Smooth muscle cell (in vitro differentiated cells): Measurements from ENCODE around the gene TMEM38A. TPM values are rescaled to one million over a fixed set of nuclear protein-coding genes. Genes with fewer than 3 reads are reported as not detected.

Experiments used
- DNase-seq: peaks from one replicate; lab custom pipeline; 2025; ENCODE audit not compliant: unreplicated experiment; lab: John Stamatoyannopoulos, UW
- H2AFZ ChIP-seq: fragments of 200-600 bp; sonication (generic); 2 replicates; pipeline ENCODE4 v1.6.0; 2016; ENCODE audit warnings: antibody characterized with exemption, low read depth, mild to moderate bottlenecking
- H3F3A ChIP-seq: fragments of 200-600 bp; sonication (generic); 2 replicates; pipeline ENCODE4 v1.6.0; 2017; ENCODE audit warnings: antibody characterized with exemption, low read depth
- H3K27ac ChIP-seq: fragments of 200-600 bp; sonication (generic); 2 replicates; pipeline ENCODE4 v1.5.1; 2016; ENCODE audit warnings: low read depth, mild to moderate bottlenecking
- H3K27me3 ChIP-seq: fragments of 200-600 bp; sonication (generic); 2 replicates; pipeline ENCODE4 v1.6.1; 2016; ENCODE audit warnings: low read depth, mild to moderate bottlenecking
- H3K36me3 ChIP-seq: fragments of 200-600 bp; sonication (generic); 2 replicates; pipeline ENCODE4 v1.5.1; 2016; ENCODE audit warnings: low read depth
- H3K4me1 ChIP-seq: fragments of 200-600 bp; sonication (generic); 2 replicates; pipeline ENCODE4 v1.5.1; 2016; ENCODE audit warnings: low read depth
- H3K4me2 ChIP-seq: fragments of 200-600 bp; sonication (generic); 2 replicates; pipeline ENCODE4 v1.6.0; 2016; ENCODE audit warnings: mild to moderate bottlenecking
- H3K4me3 ChIP-seq: fragments of 200-600 bp; sonication (generic); 2 replicates; pipeline ENCODE4 v1.5.1; 2016; ENCODE audit warnings: mild to moderate bottlenecking
- H3K79me2 ChIP-seq: fragments of 200-600 bp; sonication (generic); 2 replicates; pipeline ENCODE4 v1.6.0; 2016; ENCODE audit warnings: low read depth, mild to moderate bottlenecking
- H3K9ac ChIP-seq: fragments of 200-600 bp; sonication (generic); 2 replicates; pipeline ENCODE4 v1.6.0; 2016; ENCODE audit warnings: low read depth
- H3K9me3 ChIP-seq: fragments of 200-600 bp; sonication (generic); replicated peaks from 2 replicates; pipeline ENCODE4 v1.5.1; 2016; ENCODE audit warnings: low read depth
- H4K20me1 ChIP-seq: fragments of 200-600 bp; sonication (generic); 2 replicates; pipeline ENCODE4 v1.6.0; 2016; ENCODE audit warnings: low read depth
- CTCF ChIP-seq: fragments of 200-600 bp; sonication (generic); IDR thresholded peaks from 2 replicates; pipeline ENCODE4 v1.5.1; 2017; ENCODE audit warnings: borderline replicate concordance, mild to moderate bottlenecking, antibody characterized with exemption; ENCODE audit not compliant: insufficient read depth, poor library complexity, severe bottlenecking
- WGBS: methylation state at CpG from one replicate; pipeline ENCODE4 v1.1.7; 2016; ENCODE audit warnings: low lambda C conversion rate; 5-methylcytosine and 5-hydroxymethylcytosine counted together
- polyA plus RNA-seq: library from polyadenylated mRNA; unstranded; fragments of >200 nt; fragmentation: Nextera tagmentation; extraction: Ambion mirVana; gene quantifications from 2 replicates; pipeline ENCODE4 v1.2.1, GENCODE V29; 2016
- total RNA-seq: library from RNA; depleted of rRNA; stranded (reverse); fragments of >200 nt; gene quantifications from 2 replicates; pipeline ENCODE4 v1.2.3, GENCODE V29; 2014

Gene TMEM38A
- total and polyA plus RNA-seq, 2 experiments from 2014 or later = 0.53 to 0.81 TPM

GRCh38 chr19:16623576-16623975 is 37.4 kb upstream of the TMEM38A start:
- H3K4me3 ChIP-seq = no peak overlapping the region
- no peak for TF ChIP-seq CTCF
- peaks cover 94% of the 10 kb centered on the region for H3K79me2 ChIP-seq
- no peaks in the 10 kb centered on the region for H3F3A ChIP-seq
- no peaks in the 10 kb centered on the region for H3K36me3 ChIP-seq
- H3K4me1 ChIP-seq = peaks cover 8% of the 10 kb centered on the region
- peaks cover 92% of the 10 kb centered on the region for H4K20me1 ChIP-seq
- H3K27me3 ChIP-seq = no peaks in the 10 kb centered on the region
- WGBS = 92% methylated on average over 6 of the region's 6 CpGs
- H3K9me3 ChIP-seq = no peaks in the 10 kb centered on the region
- H3K4me2 ChIP-seq = no peak overlapping the region
- H2AFZ ChIP-seq = no peak overlapping the region
- no peak for DNase-seq
- H3K27ac ChIP-seq = no peak overlapping the region
- H3K9ac ChIP-seq = no peak overlapping the region

GRCh38 chr19:16624236-16624635 is 36.7 kb upstream of the TMEM38A start:
- DNase-seq = no peak
- Histone ChIP-seq H3K4me3 (no peak overlapping the region), H3K9me3 (no peaks in the 10 kb centered on the region), H3K4me2 (no peak overlapping the region), H3K4me1 (peaks cover 8% of the 10 kb centered on the region), H3K79me2 (peaks cover 88% of the 10 kb centered on the region), H3K27me3 (no peaks in the 10 kb centered on the region), H4K20me1 (peaks cover 85% of the 10 kb centered on the region), H3F3A (no peaks in the 10 kb centered on the region), H2AFZ (no peak overlapping the region), H3K9ac (no peak overlapping the region), H3K36me3 (no peaks in the 10 kb centered on the region), H3K27ac (no peak overlapping the region)
- TF ChIP-seq CTCF = no peak
- 92% methylated on average over 10 of the region's 10 CpGs for WGBS

- no peak for DNase-seq
- Histone ChIP-seq H4K20me1 (peaks cover 74% of the 10 kb centered on the region), H3K9me3 (no peaks in the 10 kb centered on the region), H3F3A (no peaks in the 10 kb centered on the region), H3K4me1 (peaks cover 8% of the 10 kb centered on the region), H3K27me3 (no peaks in the 10 kb centered on the region), H3K79me2 (peaks cover 76% of the 10 kb centered on the region), H3K4me2 (no peak overlapping the region), H3K36me3 (peaks cover 1% of the 10 kb centered on the region), H3K9ac (no peak overlapping the region), H3K4me3 (no peak overlapping the region), H3K27ac (no peak overlapping the region), H2AFZ (no peak overlapping the region)
- TF ChIP-seq CTCF = no peak
- WGBS = 90% methylated on average over 16 of the region's 16 CpGs
Measured at GRCh38 chr19:16625163-16625958, 35.6 kb upstream of the TMEM38A start.

- no peak for TF ChIP-seq CTCF
- no peaks in the 10 kb centered on the region for H3K9me3 ChIP-seq
- WGBS = 8% methylated on average over 9 of the region's 12 CpGs
- DNase-seq = no peak
- H3K36me3 ChIP-seq = peaks cover 5% of the 10 kb centered on the region
- no peak overlapping the region for H2AFZ ChIP-seq
- peaks cover 62% of the 10 kb centered on the region for H3K79me2 ChIP-seq
- H3K4me1 ChIP-seq = peaks cover 8% of the 10 kb centered on the region
- H3K9ac ChIP-seq = peak overlapping the region; percentile 99
- H3K27ac ChIP-seq = peak overlapping the region; percentile 80
- H3K4me2 ChIP-seq = peak overlapping the region; percentile 96
- peaks cover 59% of the 10 kb centered on the region for H4K20me1 ChIP-seq
- H3K27me3 ChIP-seq = no peaks in the 10 kb centered on the region
- peak overlapping the region; percentile 98 for H3K4me3 ChIP-seq
- peaks cover 3% of the 10 kb centered on the region for H3F3A ChIP-seq
Measured at GRCh38 chr19:16626796-16627192, 34.1 kb upstream of the TMEM38A start.
